Measurements from ENCODE around the gene SPRR2F.

DNA sequence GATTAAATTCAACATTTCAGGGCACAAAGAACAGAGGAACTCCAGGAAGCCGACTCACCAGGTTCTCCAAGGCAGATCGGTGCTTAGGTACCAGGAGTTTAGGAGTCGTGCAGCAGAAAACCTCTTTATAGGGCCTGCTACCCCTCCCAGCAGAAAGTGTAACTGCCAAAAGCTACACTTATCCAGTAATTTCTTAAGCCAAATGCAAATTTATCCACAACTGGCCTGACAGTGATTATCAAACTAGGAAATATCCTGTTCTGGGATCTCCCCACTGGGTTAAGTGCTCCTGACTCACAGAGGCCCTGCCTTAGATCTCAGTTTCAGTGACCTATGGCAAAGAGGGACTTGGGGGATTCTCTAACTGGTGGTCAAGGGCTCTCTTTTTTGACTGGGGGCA is at the start of gene SPRR2F:
- TF ChIP-seq, protein P1, sequence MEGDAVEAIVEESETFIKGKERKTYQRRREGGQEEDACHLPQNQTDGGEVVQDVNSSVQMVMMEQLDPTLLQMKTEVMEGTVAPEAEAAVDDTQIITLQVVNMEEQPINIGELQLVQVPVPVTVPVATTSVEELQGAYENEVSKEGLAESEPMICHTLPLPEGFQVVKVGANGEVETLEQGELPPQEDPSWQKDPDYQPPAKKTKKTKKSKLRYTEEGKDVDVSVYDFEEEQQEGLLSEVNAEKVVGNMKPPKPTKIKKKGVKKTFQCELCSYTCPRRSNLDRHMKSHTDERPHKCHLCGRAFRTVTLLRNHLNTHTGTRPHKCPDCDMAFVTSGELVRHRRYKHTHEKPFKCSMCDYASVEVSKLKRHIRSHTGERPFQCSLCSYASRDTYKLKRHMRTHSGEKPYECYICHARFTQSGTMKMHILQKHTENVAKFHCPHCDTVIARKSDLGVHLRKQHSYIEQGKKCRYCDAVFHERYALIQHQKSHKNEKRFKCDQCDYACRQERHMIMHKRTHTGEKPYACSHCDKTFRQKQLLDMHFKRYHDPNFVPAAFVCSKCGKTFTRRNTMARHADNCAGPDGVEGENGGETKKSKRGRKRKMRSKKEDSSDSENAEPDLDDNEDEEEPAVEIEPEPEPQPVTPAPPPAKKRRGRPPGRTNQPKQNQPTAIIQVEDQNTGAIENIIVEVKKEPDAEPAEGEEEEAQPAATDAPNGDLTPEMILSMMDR (IDR thresholded peaks at IDR 0.05; ENCODE audit: insufficient read depth, low read length, poor library complexity, severe bottlenecking), result no peak
- no peak for TF ChIP-seq EZH2phosphoT487 (conservative IDR thresholded peaks at IDR 0.05; ENCODE audit: low read length)
